ENCODE data around the gene OR2J1.
"Not testable (repeated sequence)": the region's sequence is repeated elsewhere in the genome, so short reads cannot be mapped to it uniquely, and the experiment has no call there.

OR2J1 gene

GRCh38 chr6:29099190-29099589 lies at the start of gene OR2J1:
TSS of gene OR2J1 (plus strand) at chr6:29099490. CDS start at chr6:29100943, 1,453 bp downstream.
- DNase-seq = no peak

GRCh38 chr6:29051680-29052079 lies 47.6 kb upstream of the OR2J1 start:
- no peak for DNase-seq

GRCh38 chr6:29071831-29072723 lies 27.2 kb upstream of the OR2J1 start:
- DNase-seq = peak in 1 of 2 experiments; percentile 44

DNA sequence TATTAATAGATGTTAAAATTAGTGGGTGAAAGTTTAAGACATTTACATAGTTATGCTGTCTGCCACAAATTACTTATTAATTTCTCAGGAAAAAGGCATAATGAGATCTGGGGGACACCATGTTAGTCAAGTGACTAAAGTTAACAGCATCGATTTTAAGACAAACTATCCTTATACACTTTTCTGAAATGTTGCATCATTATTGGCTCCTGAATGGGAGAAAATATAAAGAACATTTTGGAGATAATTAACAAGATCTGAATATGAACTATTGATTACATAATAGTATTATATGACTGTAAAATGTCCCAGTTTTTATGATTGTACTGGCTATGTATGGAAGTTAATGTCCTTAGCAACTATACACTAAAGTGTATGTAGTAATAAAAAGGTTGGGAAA lies 20.1 kb upstream of the OR2J1 start:
- DNase-seq = no peak

GRCh38 chr6:29081312-29081711 lies 18.0 kb upstream of the OR2J1 start:
- DNase-seq = no peak

- DNase-seq = no peak
Observed at GRCh38 chr6:29082457-29082856, 16.8 kb upstream of the OR2J1 start.

GRCh38 chr6:29087213-29087612 lies 12.1 kb upstream of the OR2J1 start, which contains the start of gene OR2B3:
TSS of gene OR2B3 (minus strand) at chr6:29087313. CDS start at chr6:29087248, 65 bp downstream.
- DNase-seq = no peak

DNA sequence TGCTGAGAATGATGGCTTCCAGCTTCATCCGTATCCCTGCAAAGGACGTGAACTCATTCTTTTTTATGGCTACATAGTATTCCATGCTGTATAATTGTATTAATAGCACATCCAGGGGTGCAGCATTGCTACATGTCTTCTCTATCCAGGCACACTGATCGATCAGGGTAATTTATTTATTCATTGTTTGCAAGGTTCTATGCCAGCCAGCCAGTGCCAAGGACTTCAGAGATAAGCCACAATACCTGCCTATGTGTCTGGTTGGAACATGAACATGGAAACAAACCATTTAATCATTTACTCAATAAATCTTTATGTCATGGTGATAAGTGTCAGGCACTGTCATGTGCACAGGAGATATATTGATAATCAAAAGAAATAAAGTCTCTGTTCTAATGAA lies 6.3 kb upstream of the OR2J1 start:
- DNase-seq = no peak

- no peak for DNase-seq
Observed at GRCh38 chr6:29097803-29098202, 1.5 kb upstream of the OR2J1 start.

DNA sequence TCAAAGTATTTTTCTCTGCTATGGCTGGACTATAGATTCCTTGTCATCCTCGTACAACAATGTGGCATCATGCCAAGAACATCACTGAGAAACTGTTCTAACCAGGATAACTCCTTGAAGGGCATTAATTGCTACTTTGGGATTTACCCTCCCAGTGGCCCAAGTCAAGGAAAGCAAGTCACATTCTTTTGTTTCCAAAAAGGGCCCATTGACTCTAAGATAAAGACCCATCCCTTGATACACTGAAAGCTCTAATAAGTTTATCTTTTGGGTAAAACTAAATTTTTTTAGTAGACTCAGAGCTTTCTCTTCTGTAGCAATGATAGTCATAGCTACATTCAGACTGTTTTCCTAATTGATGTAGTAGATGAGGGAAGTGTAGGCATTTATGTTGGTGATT lies 8.5 kb downstream of the OR2J1 start, which contains the start of gene OR2J3:
Gene OR2J3, plus strand, starts transcription at position 301 of the 400 bp plus-strand sequence. CDS start 3,833 bp downstream, outside the sequence.
- DNase-seq = no peak

DNA sequence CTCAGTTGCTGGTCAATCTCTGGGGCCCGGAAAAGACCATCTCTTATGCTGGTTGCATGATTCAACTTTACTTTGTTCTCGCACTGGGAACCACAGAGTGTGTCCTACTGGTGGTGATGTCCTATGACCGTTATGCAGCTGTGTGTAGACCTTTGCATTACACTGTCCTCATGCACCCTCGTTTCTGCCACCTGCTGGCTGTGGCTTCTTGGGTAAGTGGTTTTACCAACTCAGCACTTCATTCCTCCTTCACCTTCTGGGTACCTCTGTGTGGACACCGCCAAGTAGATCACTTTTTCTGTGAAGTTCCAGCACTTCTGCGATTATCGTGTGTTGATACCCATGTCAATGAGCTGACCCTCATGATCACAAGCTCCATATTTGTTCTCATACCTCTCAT lies 12.8 kb downstream of the OR2J1 start:
- no peak for DNase-seq

DNA sequence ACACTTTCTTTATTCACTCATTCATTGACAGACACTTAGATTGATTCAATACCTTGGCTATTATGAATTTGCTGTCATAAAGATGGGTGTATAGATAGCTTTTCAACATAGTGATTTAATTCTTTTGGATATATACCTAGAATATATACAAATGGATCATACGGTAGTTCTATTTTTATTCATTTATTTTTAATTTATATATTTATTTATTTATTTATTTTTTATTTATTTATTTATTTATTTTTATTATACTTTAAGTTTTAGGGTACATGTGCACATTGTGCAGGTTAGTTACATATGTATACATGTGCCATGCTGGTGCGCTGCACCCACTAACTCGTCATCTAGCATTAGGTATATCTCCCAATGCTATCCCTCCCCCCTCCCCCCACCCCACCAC lies 15.7 kb downstream of the OR2J1 start:
- not testable (repeated sequence) for DNase-seq

DNA sequence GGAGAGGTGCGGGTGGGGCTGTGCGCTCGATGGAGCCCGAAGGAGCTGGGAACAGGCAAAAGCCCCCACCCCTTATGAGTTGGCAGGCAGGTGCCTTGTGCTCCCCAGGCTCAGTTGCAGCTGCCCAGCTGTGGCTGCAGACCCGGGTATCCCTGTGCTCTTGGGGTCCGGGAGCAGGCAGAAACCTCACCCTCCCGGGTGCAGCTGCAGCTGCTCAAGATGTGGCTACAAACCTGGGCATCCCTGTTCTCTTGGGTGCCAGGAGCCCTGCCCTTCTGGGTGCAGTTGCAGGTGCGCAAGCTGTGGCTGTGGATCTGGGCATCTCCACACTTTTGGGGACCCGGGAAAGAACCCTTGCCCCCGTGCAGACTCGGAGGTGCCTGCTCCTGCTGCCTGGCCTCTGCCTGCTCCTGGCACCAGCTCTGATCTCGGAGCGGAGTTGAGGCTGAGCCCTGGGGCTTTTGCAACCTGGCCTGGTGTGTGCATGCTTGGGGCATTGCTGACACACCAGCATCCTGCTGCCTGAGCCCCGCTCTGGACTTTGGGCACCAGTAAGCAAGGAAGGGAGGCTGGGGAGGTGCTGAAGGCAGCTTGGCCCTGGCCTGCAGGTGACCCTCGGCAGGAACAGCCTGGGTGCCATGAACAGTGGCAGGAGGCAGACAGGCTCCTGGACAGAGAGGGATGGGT lies 30.2 kb downstream of the OR2J1 start:
- no peak for DNase-seq

GRCh38 chr6:29130644-29131043 lies 31.4 kb downstream of the OR2J1 start:
- DNase-seq = no peak

GRCh38 chr6:29131691-29132090 lies 32.4 kb downstream of the OR2J1 start:
- no peak for DNase-seq

DNA sequence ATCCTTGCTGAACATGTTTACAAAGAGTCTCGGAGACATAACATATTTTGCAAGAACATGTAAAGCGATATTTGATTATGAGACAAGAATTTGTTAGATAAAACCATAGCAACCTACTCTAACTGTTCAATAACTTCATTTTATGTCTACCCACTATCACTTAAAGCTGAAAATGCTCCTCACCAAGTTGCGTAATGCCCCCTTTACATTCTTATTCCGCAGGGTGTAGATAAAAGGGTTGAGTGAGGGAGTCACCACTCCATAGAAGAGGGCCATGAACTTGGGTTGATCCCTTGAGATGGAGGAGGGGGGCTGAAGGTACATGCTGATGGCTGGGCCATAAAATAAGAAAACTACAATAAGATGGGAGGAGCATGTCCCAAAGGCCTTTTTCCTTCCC lies 38.4 kb downstream of the OR2J1 start:
- no peak for DNase-seq

GRCh38 chr6:29141606-29142005 lies 42.3 kb downstream of the OR2J1 start:
- DNase-seq = no peak

DNA sequence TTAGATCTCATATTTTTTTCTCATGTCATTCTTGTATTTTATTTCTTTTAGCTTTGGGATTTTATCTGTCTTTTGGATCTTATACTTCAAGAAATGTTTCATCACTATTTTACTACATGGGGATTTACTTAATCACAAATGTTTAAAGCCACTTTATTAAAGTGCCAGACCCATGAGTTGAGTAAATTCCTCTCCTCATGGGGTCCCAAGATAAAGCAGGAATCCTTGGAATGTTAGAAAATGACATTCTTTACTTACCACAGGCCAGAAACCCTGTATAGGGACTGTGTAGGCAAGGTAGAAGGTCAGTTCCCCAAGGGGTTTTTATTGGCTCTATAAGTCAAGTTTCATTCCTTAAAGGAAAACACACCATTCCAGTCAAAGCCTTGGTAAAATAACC lies 43.0 kb downstream of the OR2J1 start:
- no peak for DNase-seq

- DNase-seq = no peak
Observed at GRCh38 chr6:29146179-29146578, 46.9 kb downstream of the OR2J1 start.

GRCh38 chr6:29147074-29147473 lies 47.8 kb downstream of the OR2J1 start:
- DNase-seq = no peak

DNA sequence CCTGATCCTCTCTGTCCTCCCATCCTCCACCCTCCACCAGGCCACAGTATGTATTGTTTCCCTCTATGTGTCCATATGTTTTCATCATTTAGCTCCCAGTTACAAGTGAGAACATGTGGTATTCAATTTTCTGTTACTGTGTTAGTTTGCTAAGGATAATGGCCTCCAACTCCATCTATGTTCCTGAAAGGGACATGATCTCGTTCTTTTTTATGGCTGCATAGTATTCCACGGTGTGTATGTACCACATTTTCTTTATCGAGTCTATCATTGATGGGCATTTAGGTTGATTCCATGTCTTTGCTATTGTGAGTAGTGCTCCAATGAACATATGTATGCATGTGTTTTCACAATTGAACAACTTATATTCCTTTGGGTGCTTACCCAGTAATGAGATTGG lies 50.2 kb downstream of the OR2J1 start:
- DNase-seq = not testable (repeated sequence)

Data from NCI-H524 (cell line).